Stimulated activated naive CD8-positive, alpha-beta T cell treated with anti-CD3 and anti-CD28 coated beads, Interleukin-15, Interleukin-2, amounts not matched to agents 100 U/mL and 50 U/mL, for 24 hours (primary cell): Measurements from ENCODE around the gene SPOCK3.

Experiments used
- ATAC-seq: fragments of 150-1000 bp; cut with Tn5 transposase; one replicate; pipeline ENCODE4 v1.10.0; 2021
- DNase-seq: peaks from one replicate; pipeline ENCODE4 v3.0.0; 2021

SPOCK3 gene

DNA sequence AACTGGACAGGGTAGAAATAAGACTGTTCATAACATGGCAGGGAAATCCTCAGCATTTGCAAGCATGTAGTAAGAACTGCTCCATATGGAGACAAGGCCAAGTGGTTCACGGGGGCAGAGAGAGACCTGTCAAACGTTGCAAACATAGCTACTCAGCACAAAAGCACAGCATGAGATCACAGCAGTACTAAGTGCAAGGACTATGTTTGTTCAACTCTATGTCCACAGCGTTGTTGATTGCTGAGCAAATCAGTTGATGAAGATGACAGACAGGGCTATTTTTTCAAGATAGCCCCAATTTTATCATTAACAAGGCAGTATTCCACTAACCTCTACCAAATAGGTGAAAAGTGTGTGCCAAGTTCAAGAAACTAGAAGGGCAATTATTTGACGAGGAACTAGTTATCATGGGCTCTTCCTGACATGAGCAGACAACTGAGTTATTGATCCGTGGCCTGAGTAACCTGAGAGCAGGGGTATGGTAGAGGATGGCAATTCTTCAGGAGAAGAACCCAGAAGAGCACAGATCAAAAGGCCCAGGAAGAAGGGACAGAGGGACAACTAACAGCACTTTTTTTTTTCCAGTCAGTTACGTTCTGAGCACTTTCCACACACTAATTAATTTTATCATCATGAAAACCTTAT lies 57.4 kb downstream of the SPOCK3 start:
- DNase-seq (no peak), ATAC-seq (no peak)

DNA sequence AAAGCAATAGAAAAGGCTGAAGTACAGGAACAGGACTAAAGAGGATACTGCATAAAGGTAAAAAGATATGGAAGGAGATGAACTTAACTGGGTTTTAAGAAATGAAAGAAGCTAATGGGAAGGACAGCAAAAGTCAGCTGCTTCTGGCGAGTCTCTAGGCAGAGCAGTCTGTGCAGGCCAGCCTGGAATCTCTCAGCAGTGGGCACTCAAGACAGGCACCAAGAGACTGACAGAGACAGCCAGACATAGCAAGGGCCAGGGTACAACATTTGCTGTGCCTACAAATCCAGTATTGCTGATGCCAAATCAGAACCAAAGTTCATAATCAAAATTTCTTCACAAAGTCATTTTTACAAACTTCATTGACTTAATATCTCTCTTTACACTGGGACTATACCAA lies 62.4 kb downstream of the SPOCK3 start:
- ATAC-seq: no peak
- DNase-seq: no peak

DNA sequence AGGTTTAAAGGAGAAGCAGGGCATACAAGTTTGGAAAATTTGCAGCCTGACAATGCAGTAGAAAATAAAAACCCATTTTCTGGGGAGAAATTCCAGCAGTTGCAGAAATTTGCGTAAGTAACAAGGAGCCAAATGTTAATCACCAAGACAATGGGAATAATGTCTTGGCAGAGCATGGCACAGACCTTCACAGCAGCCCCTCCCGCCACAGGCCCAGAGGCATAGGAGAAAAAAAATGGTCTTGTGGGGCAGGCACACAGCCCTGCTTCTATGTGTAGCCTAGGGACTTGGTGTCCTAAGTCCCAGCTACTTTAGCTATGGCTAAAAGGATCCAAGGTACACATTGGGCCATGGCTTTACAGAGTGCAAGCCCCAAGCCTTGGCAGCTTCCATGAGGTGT lies 65.7 kb downstream of the SPOCK3 start:
- DNase-seq: no peak
- no peak for ATAC-seq

DNA sequence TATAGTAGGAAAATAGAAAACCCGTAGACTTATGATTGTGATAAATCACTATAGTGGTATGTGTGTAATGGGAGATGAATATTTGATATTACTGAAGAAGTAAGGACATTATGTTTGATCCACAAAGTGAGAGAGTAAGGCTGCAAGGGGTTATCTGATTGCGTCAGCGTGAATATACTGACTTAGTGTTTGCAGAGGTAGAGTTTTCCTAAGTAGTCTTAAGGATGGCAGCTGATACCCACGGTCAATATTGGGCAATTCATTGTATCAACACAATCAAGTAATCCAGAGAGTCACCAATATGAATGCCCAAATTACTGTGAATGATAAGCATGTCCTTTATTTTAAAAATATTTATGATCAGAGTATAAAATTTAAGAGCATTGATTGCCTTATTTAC lies 83.7 kb downstream of the SPOCK3 start:
- ATAC-seq (no peak), DNase-seq (no peak)

DNA sequence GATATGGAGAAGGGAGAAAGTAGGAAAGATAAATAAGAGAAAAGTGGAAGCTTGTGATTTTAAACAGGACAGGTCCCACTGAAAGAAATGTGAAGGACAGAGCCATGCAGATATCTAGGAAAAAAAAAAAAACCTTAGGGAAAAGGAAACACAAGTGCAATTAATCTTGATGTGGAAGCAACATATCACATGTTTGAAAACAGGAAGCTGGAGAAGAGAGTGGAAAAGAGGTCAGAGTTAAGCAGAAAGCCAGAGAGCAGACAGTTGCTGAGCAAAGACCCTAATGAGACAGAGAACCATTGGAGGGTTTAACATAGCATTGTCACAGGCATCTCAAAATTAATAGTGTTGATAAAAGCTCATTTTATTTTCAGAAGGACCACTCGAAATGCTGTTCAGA lies 89.7 kb downstream of the SPOCK3 start:
- DNase-seq (no peak), ATAC-seq (no peak)

DNA sequence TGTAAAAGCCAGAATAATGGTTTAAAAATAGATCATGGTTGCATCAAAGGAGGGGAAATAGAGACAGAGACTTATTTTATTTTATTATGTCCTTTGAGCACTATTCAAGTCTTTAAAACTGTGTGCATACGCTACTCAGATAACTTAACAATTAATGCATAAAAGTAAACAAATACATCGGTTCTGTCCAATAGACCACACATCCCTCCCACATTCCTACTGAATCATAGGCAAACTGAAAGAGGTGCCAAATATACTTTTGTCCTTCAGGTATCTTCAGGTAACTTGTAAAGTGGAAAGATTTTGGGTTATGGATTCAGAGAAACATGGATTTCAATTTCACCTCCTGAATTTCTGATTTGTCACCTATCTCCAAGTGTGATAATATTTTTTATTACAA lies 91.3 kb downstream of the SPOCK3 start:
- no peak for DNase-seq
- ATAC-seq: no peak

DNA sequence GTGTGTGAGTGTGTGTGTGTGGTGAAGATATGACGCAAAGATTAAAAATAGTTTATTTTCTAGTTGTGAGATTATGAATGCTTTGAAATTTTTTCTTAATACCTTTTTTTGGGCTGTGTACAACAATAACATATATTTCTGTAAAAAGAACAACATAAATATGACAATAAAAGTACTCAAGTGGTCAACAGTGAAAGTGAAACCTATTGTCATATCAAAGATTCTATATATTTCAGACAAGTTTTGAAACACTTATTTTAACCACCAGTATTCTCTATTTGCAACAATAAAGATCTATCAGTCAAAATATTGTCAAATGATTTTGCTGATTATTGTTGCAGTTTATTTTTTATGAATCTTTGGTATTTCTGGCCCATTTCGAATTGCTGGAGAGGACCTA lies 98.0 kb downstream of the SPOCK3 start:
- no peak for DNase-seq
- ATAC-seq: no peak

DNA sequence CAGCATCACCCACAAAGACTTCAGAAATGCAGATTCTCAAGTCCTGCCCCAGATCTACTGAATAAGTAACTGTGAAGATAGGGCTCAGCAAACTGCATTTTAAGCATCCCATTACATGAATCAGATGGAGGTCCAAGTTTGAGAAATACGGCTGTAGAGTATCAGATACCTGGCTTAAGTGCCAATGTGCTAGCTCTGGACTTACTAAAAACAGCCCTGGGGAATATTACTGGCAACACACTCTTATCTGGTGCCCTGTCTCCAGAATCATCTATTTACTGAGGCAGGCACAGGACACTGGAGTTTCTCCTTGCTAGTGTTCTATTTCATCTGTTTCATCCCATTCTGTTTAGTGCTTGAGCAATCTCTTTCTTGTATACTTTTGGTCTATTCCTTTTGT lies 105.1 kb downstream of the SPOCK3 start:
- ATAC-seq (no peak), DNase-seq (no peak)

DNA sequence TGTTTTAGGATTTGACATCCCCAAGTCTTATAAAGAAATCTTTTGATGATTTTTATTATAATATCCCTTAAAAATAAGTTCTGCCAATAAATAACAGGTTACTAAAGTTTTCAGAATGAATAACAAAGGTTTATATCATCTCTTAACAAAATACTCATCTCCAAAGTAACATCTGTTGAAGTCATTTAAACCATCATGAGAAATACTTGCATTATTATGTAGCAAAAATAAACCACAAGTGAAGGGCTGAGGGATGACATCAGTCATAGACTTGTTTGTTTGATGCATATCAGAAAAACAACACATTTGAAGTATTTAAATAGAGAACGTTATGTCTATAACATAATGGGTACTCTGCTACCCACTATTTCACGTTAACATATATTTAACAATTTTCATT lies 114.9 kb downstream of the SPOCK3 start:
- ATAC-seq (no peak), DNase-seq (no peak)

DNA sequence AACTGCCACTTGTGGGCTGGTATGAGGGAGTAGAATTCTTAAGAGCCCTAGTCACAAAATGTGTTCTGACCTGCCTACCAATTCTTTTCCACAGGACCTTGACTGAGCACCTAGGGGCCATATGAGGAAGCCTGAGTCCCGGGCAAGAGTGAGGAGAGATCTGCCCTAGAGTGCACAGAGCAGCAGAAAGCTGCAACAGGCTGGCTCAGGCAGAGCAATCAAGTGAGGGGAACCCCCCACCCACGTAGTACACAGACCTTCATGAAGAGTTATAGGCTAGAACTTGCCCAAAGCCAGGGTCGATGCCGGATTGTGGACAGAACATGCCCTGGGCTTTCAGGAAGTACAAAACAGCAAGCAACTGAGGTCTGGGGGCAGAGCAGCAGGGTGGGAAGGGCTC lies 117.0 kb downstream of the SPOCK3 start:
- no peak for ATAC-seq
- no peak for DNase-seq

DNA sequence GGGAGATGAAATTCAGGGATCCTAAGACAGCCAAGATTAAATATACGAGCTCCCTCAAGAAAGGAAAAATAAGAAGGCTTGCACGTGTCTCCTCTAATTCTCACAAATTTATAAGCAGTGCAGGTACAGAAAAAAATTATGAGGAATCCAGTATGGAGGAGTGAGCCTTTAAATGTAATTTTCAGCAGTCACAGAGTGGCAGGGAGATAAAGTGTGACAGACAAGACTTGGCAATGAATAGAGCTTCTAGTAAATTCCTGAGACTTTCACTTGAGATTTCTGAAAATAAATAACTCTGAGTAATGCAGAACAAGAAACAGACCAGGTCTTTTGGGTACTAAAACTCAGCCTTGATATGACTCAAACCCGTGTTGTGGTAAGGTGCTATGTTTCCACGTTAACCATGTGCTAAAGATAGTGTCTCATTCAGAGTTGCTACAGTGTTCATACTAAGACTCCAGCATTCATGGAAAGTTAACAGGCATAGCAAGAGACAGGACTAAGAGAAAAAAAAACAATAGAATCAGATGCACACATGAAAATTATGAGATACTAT lies 119.8 kb downstream of the SPOCK3 start:
- DNase-seq (no peak), ATAC-seq (no peak)

DNA sequence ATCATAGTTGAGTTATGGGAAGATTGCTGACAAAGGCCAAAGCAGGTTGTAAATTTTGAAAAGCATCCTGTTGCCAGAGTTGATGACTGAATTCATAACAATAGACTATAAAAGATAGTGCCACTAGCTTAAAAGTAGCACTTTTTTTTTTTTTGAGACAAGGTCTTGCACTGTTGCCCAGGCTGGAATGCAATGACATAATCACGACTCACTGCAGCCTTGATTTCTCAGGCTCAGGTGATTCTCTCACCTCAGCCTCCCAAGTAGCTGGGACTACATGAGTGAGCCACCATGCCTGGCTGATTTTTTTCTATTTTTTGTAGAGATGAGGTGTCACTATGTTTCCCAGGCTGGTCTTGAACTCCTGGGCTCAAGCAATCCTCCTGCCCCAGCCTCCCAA lies 122.7 kb downstream of the SPOCK3 start:
- ATAC-seq (no peak), DNase-seq (no peak)

DNA sequence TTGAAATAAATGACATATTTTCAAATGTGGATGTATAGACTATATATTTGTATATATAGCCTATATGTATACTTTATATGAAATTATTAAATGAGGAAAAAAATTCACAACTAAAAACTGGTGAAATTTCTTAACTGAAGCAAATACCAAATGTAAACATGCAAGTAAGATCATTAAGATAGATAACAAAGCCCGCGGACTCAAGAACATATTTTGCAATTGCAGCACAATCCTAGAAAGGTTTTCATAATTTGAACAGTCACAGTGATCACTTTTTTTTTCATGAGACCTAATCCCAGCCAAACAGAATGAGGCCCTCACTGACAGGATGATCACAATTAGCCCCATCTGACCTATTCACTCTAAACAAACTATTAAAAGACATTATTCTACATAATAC lies 123.2 kb downstream of the SPOCK3 start:
- no peak for DNase-seq

DNA sequence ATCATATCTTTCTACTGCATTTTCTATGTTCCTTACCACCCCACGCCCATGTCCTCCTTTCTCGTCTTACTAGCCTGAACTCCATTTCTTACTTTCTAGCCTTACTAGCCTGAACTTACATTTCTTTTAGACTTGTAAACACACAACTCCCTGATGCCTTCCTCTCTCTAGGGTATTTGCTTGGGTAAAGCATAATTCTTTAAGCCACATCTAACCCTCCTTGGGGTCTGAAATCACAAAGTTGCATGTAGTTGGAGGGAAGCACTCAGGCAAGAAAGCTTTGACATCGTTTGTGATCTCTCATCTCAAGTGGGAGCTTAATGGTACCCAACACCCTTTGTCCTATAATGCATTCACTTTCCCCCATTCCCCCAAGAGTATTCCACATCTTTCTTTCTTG lies 124.4 kb downstream of the SPOCK3 start:
- ATAC-seq: no peak
- no peak for DNase-seq

More for the DNA sequence above, 123.2 kb downstream of the SPOCK3 start:
- no peak for ATAC-seq

DNA sequence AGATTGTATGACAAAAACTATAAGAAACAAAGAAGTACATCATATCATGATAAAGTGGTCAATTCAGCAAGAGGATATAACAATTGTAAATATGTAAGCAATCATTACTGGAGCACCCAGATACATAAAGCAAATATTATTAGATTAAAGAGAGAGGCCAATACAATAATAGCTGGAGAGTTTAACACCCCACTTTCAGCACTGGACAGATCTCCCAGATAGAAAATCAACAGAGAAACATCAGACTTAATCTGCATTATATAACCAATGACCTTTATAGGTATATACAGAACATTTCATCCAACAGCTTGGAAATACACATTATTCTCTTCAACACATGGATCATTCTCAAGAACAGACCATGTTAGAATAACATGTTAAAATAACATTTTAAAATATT lies 128.4 kb downstream of the SPOCK3 start:
- ATAC-seq (no peak), DNase-seq (no peak)

DNA sequence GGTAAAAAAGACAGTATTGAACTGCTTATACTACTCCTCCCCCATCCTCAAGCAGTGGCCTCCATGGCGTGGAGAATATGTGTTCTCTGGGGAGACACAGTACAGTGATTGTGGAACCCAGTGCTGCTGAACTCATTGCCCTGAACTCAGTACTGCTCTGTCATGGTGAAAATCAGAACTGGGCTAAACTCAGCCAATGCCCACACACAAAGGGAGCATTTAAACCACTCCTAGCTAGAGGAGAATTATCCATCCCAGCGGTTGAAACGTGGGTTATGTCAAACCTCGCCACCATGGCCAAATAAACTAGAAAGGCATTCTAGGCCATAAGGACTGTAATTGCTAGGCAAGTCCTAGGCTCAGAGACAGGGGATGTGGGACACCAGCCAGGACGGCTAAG lies 131.8 kb downstream of the SPOCK3 start:
- ATAC-seq: no peak
- no peak for DNase-seq

DNA sequence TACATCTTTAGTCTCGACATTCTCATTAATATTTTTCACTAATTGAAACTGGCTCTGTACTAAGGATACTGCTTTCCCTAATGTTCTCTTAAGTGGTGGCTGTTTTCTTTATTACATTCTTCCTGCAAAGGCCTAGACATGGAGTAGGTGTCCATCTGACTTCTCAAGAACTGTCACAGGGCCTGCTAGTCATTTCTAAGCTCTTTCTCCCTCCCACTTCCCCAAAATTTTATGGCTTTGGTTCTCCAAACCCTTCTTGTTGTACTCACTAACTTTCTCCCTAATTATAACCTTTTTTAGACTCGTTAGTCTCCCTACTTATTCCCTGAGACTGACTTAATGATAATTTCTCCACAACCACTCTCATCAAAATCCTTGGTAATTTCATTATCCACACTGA lies 133.3 kb downstream of the SPOCK3 start:
- DNase-seq (no peak), ATAC-seq (no peak)

DNA sequence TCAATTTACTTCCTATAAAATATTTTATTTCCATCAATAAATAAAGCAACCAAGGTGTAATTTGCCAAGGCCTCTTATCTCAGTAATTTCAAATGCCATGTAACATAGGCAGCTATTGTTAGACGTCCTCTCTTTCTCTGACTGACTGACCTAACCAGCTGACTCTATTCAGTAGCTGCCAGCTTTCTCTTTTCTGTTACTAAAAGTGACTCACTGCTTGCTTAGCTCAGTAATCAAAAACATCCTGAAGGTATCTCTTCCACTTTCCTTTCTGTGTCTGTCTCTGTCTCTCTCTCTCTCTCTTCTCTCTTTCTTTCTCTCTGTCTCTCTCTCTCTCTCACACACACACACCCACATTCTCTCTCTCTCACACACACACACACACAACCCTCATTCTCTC lies 134.2 kb downstream of the SPOCK3 start:
- no peak for DNase-seq
- ATAC-seq: no peak

DNA sequence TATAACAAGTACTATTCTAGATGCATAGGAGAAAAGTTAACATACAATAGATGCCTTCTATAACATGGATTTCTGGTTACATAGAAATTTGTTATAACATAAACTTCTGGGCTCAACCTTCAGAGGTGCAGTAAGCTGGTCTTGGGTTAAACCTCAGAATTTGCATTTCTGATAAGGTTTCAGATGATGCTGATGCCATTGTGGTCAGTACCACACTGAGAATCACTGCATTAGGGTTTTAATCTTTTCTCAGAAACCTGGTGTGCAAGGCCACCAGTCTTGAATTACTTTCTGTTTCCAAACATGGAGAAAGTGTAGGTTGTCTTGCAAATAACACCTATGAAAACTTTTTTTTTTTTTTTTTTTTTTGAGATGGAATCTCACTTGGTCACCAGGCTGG lies 146.2 kb downstream of the SPOCK3 start:
- DNase-seq (no peak), ATAC-seq (no peak)

DNA sequence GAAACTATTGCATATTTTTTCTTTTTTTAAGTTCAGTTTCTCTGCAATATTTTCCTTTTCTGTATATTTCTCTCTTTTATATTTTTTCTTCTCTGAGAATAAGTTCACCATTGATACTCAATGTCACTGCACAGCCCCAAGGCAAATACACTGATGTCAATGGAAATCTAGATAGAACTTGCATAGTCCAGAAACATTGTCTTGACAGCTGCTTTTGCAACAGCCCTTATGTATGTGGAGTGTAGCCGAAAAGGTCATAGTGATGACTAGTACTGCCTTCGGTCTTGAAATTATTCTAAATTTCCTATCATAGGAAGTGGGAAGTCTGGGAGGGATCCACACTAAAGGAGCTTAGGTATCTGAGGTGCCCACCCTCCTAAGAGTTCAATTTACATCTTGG lies 150.0 kb downstream of the SPOCK3 start:
- DNase-seq: no peak
- no peak for ATAC-seq

DNA sequence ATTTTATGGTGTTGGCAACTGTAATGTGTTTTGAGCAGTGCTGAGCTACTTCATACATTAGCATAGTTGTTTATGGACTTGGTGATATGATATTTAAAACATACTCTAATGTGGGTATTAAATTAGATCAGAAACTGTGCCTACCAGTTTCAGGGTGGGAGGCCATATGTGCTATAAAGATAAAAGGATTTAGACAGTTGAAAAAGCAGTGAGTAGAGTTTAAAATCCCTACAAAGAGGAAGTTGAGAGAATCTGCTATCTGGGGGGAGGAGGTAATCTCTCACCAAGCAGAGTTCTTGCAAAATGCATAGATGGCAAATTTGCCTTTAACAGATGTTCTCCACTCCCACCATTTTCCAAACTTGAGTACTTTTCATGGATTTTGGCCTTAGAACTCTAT lies 154.5 kb downstream of the SPOCK3 start:
- ATAC-seq: no peak
- DNase-seq: no peak

DNA sequence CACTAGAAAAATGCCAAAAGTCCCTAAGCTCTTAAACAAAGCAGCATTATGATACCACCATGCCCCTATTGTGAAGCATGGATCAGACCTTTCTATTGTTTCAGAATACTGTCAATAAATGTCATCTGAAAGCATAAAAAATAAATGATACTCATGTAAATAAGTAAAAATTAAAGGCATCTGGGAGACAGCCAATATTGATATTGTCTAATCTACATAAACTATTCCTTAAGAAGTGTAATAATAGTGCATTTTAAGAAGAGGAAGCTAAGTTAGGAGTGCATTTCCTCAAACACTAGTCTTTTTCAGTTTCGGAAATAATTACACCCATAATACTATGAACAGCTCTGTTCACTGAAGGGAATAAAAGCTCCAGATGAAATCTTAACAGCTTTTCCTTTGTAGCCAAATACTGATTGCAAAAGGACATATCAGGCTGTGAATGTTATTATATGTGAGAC lies 181.6 kb downstream of the SPOCK3 start:
- DNase-seq (no peak), ATAC-seq (no peak)

DNA sequence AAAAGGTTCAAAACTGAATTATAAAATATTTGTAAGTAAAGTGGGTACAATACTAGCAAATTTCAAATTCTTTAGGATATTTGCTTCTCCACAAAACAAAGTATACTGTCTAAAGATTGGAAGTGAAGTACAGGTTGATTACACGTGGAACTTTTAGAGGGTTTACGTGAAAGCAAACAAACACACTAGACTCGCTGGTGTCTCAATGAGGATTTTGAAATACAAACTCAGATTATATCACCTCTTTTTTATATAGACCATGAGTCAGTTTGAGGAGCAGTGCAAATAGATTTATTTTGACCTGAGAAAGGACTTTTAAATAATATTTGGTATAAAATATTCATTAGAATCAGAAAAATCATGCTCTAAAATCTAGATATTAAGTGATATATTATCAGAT lies 185.0 kb downstream of the SPOCK3 start:
- ATAC-seq (no peak), DNase-seq (no peak)

DNA sequence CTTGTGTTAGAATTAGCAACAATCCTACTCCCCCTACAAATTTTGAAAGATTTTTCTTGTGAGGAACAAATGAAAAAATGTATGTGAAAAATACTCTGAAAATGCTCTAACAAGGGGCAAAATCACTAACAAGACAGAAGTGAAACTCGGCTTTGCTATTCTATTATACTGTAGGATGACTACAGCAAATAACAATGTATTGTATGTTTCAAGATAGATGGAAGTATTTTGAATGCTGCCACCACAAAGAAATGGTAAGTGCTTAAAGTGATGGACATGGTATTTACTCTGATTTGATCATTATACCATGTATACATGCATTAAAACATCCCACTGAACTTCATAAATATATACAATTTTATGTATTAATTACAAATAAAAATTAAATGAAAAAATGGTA lies 192.8 kb downstream of the SPOCK3 start:
- ATAC-seq (no peak), DNase-seq (no peak)

DNA sequence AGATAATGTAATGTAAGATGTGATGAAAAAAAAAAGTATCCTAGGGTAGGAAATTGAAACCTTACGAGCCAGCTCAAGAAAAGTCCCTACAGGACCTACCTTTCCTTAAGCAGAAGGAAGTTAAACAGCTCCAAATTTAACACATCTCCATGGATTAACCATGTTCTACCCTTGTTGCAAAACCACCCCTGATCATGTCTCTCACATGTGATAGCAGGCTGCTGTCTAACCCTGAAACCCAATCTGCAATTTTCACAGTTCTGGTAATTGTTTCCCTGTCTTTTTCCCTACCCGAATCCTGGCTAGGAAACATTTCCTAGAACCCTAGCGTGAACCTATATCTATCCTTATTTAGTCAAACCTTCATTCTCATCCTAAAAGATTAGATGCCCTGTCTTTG lies 198.9 kb downstream of the SPOCK3 start:
- no peak for ATAC-seq
- DNase-seq: no peak
